GM18861 (cell line): ENCODE measurements around the gene SHLD1.

Experiments
- ATAC-seq: cut with Tn5 transposase; IDR thresholded peaks from one replicate; pipeline ENCODE4 v1.9.1; 2021; ENCODE audit not compliant: unreplicated experiment

The SHLD1 gene

GRCh38 chr20:5845681-5846615 lies 95.7 kb downstream of the SHLD1 start:
- ATAC-seq: no peak

DNA sequence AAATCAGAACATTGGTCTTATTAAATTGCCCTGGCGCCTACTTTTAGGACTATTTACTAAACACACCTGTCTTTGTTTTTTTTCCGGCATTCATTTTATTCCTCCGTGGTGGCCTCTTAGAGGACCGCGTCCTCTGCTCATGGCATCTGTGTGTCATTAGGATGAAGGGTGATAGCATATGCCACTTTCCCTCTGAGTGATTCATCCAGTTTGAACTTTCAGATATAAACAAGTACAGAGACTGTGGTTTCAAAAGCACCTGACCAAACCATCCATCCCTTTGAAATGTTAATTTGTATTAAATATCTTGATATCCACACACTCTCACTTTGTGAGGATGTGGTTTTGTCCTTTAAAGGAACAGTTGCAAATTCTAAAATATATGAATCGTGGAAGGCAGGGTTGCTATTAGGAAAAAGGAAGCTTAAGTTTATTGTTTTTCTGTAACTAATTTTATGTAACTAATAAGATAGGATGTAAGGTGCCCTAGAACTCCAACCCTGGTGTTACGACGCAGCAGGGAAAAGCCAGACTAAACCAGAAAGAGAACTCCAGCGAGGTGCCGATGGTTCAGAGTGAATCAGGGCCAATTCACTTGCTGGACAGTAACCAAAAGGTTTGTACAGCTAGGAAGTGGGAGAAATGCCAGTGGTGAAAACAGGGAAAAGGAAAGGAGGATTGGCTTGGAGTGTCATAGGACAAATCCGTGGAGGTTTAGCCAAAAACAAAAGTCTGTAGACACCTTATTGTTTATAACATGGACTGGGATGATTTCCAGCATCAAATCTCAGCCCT lies 98.7 kb downstream of the SHLD1 start:
- ATAC-seq: no peak

GRCh38 chr20:5855939-5856338 lies 105.7 kb downstream of the SHLD1 start:
- no peak for ATAC-seq

- ATAC-seq: no peak
These were observed 109.4 kb downstream of the SHLD1 start for GRCh38 chr20:5859608-5860007.

DNA sequence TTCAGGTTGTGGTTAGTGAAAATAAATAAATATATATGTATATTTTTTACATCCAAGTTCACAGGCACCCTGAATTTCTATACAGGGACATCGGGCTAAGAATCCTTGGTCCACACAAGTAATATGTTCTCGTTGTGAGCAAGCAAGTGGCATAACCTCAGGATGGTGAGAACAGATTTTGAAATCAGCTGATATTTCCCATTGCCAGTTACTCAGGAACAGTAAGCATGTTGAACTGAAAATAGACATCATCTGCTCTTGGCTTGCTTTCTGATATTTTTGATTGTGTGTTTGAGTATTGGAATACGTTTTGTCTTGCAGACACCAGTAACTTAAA lies 112.5 kb downstream of the SHLD1 start:
- no peak for ATAC-seq

- ATAC-seq: no peak
These were observed 113.0 kb downstream of the SHLD1 start for GRCh38 chr20:5863040-5863833.

- ATAC-seq: no peak
These were observed 114.2 kb downstream of the SHLD1 start for GRCh38 chr20:5864428-5864827.

GRCh38 chr20:5864873-5865587 lies 114.8 kb downstream of the SHLD1 start:
- no peak for ATAC-seq

DNA sequence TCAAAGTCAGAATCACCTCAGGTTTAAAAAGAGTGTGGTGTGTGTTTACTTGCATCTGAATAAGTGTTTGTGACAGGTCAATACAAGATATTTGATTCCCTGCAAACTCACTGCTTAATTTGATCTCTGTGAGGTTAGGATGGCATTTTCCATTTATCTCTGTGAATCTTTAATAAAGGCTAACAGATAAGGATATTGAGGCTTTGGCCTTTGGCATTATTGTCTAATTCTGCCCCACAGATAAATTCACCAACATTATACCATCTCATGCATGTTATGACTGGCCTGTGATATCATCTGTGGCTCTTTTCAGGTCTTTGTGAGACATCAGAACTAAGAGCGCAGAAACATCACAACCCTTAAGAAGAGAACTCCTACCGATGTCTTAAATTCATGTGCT lies 115.4 kb downstream of the SHLD1 start:
- no peak for ATAC-seq

GRCh38 chr20:5870568-5870981 lies 120.4 kb downstream of the SHLD1 start:
- no peak for ATAC-seq

- ATAC-seq: no peak
These were observed 121.5 kb downstream of the SHLD1 start for GRCh38 chr20:5871459-5872410.

- ATAC-seq: no peak
These were observed 126.9 kb downstream of the SHLD1 start for GRCh38 chr20:5877128-5877527.

DNA sequence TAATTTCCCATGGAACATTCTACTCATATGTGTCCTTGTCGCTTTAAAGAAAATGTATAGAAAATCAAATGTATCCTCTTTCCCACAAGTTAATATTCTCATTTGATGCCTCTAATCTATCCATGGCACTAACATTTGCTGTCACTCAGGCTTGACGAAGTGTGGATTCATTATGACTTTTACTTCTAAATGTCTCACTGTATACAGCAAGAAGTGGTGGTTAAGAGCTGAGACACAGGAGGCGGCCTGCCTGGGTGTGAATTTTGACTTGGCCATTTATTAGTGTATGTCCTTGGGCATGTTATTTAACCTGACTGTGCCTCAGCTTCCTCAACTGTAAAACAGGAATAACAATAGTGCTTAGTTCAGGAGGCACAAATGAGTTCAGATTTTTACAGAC lies 130.1 kb downstream of the SHLD1 start:
- no peak for ATAC-seq

- no peak for ATAC-seq
These were observed 131.5 kb downstream of the SHLD1 start for GRCh38 chr20:5881703-5882102.

- no peak for ATAC-seq
These were observed 132.0 kb downstream of the SHLD1 start for GRCh38 chr20:5882166-5882565.

GRCh38 chr20:5884465-5885335 lies 134.5 kb downstream of the SHLD1 start:
- ATAC-seq: no peak

DNA sequence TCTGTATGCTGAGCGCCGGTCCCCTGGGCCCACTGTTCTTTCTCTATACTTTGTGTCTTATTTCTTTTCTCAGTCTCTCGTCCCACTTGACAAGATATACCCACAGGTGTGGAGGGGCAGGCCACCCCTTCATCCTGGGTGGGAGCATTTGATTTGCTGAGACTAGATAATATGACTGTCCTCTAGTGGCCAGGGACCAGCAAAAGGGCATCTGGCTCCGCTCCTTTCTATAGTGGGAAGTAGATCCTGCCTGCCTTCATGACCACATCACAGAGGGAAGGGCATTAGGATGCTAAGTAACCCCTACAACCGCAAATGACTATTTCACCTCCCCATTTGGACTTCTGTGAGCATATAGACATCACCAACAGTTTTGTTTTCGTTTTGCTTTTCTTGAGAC lies 135.7 kb downstream of the SHLD1 start:
- no peak for ATAC-seq

DNA sequence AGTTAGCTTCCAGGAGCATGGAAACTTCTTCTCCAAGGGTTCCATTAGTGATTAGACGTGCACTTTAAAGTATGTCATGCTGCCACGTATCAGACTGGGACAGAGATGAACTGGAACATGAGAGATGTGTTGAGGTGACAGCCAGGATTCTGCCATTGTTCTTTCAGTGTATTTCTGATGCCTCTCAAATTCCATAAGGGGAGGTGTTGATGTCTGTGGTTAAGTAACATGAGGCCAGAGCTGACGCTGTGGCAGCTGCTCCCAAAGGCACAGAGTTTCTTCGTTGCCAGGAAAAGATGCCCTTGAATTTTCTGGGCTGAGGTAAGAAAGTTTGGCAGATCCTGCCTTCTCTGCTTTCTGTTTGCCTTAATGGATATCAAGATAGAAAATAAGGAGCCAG lies 136.6 kb downstream of the SHLD1 start:
- no peak for ATAC-seq

DNA sequence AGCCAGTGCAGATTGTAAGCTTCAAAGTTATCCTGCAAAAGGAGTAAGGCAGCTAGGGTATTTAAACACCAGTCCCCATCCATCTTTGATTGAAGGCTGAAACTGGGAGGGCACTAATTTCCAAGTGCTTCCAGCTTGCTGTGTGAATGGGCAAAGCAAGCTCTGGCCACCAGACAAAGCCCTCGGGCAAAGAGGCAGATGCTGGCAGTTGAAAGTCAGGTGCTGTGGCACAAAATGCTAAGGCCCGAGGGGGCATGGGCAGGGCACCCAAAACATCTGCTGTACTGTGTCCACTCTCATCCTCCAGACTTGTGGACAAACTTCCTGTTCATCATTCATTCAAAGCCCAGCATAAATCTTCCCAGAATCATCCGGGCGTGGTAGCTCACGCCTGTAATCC lies 137.2 kb downstream of the SHLD1 start:
- ATAC-seq: no peak
